Suprapubic skin (tissue), 4 donors: ENCODE data around the gene KLK11. TPM values are rescaled to one million over a fixed set of nuclear protein-coding genes. Genes with fewer than 3 reads are reported as not detected.

Experiments used
- DNase-seq, 2 donors: peaks; one replicate each; pipeline ENCODE4 v3.0.0-alpha.2; 2019; ENCODE audit warnings: low spot score in 2 of 2
- H3K27ac ChIP-seq: fragments of 200-600 bp; sonication (generic); one replicate; pipeline ENCODE4 v1.5.1; 2019
- H3K27me3 ChIP-seq: fragments of 200-600 bp; sonication (generic); one replicate; pipeline ENCODE4 v1.5.1; 2019
- H3K36me3 ChIP-seq: fragments of 200-600 bp; sonication (generic); one replicate; pipeline ENCODE4 v1.5.1; 2019
- H3K4me1 ChIP-seq: fragments of 200-600 bp; sonication (generic); one replicate; pipeline ENCODE4 v1.5.1; 2019
- H3K4me3 ChIP-seq: fragments of 200-600 bp; sonication (generic); one replicate; pipeline ENCODE4 v1.5.1; 2019; ENCODE audit warnings: mild to moderate bottlenecking
- H3K9me3 ChIP-seq: fragments of 200-600 bp; sonication (generic); one replicate; pipeline ENCODE4 v1.5.1; 2019
- CTCF ChIP-seq, 2 donors: fragments of 200-600 bp in 1 of 2; fragments of 450-650 bp in 1 of 2; sonication (generic) in 1 of 2; IDR thresholded peaks; one replicate each; pipeline ENCODE4 v1.5.1; 2016 to 2019; ENCODE audit warnings: antibody characterized with exemption in 2 of 2, mild to moderate bottlenecking in 1 of 2, moderate library complexity in 1 of 2
- EP300 ChIP-seq: sonication (generic); formaldehyde crosslinking; IDR thresholded peaks from one replicate; pipeline ENCODE4 v1.6.1; 2017; ENCODE audit warnings: antibody characterized with exemption
- POLR2A ChIP-seq, 2 donors: fragments of 450-650 bp; IDR thresholded peaks; one replicate each; pipeline ENCODE4 v1.6.1; 2017; ENCODE audit warnings: antibody characterized with exemption in 2 of 2, mild to moderate bottlenecking in 2 of 2, moderate library complexity in 2 of 2
- POLR2AphosphoS5 ChIP-seq, 3 donors: sonication (generic); formaldehyde crosslinking; IDR thresholded peaks; one replicate each; pipeline ENCODE4 v1.6.1; 2017; ENCODE audit warnings: antibody characterized with exemption in 3 of 3
- WGBS: methylation state at CpG from one replicate; pipeline ENCODE4 v1.1.5; 2018; 5-methylcytosine and 5-hydroxymethylcytosine counted together
- total RNA-seq, 4 donors: library from RNA; depleted of rRNA; stranded (reverse); fragments of >200 nt; gene quantifications; one replicate each; pipeline ENCODE4 v1.1.0, GENCODE V29; 2016

Gene KLK11
- total RNA-seq, 4 donors from 2014 or later: 173 to 372 (median 269) TPM

- Histone ChIP-seq H3K9me3 (no peaks in the 10 kb centered on the region), H3K4me3 (no peak overlapping the region), H3K36me3 (no peaks in the 10 kb centered on the region), H3K27ac (no peak overlapping the region), H3K27me3 (peaks cover 23% of the 10 kb centered on the region), H3K4me1 (peaks cover 3% of the 10 kb centered on the region)
- TF ChIP-seq POLR2A (IDR thresholded peaks at IDR 0.05) (no peak), POLR2AphosphoS5 (IDR thresholded peaks at IDR 0.05) (no peak), CTCF (IDR thresholded peaks at IDR 0.05) (no peak)
- DNase-seq: peak in 1 of 2 donors; percentile 46
- 82% methylated on average over 13 of the region's 13 CpGs for WGBS
Observed at GRCh38 chr19:51030631-51031030, 4.2 kb upstream of the KLK11 start.

- WGBS: 82% methylated on average over 2 of the region's 2 CpGs
- Histone ChIP-seq H3K4me3 (no peak overlapping the region), H3K27ac (no peak overlapping the region), H3K9me3 (no peaks in the 10 kb centered on the region), H3K27me3 (peaks cover 26% of the 10 kb centered on the region), H3K4me1 (peaks cover 3% of the 10 kb centered on the region), H3K36me3 (no peaks in the 10 kb centered on the region)
- no peak for TF ChIP-seq CTCF (IDR thresholded peaks at IDR 0.05)
- no peak for TF ChIP-seq EP300
- TF ChIP-seq POLR2AphosphoS5 (IDR thresholded peaks at IDR 0.05): no peak
- TF ChIP-seq POLR2A (IDR thresholded peaks at IDR 0.05): no peak
- DNase-seq: peak in 1 of 2 donors; percentile 10
Observed at GRCh38 chr19:51029718-51030117, 3.3 kb upstream of the KLK11 start.

- Histone ChIP-seq H3K4me1 (peaks cover 3% of the 10 kb centered on the region), H3K27me3 (peaks cover 34% of the 10 kb centered on the region), H3K27ac (peak overlapping the region; percentile 82), H3K4me3 (no peak overlapping the region), H3K36me3 (no peaks in the 10 kb centered on the region), H3K9me3 (no peaks in the 10 kb centered on the region)
- WGBS: 47% methylated on average over 5 of the region's 5 CpGs
- TF ChIP-seq CTCF (IDR thresholded peaks at IDR 0.05): no peak
- no peak for TF ChIP-seq EP300
- TF ChIP-seq POLR2AphosphoS5 (IDR thresholded peaks at IDR 0.05): no peak
- no peak for TF ChIP-seq POLR2A (IDR thresholded peaks at IDR 0.05)
- no peak for DNase-seq
Observed at GRCh38 chr19:51027873-51028272, 1.5 kb upstream of the KLK11 start.

- 27% methylated on average over 14 of the region's 14 CpGs for WGBS
- Histone ChIP-seq H3K4me1 (peaks cover 3% of the 10 kb centered on the region), H3K27me3 (peaks cover 40% of the 10 kb centered on the region), H3K9me3 (no peaks in the 10 kb centered on the region), H3K36me3 (no peaks in the 10 kb centered on the region), H3K4me3 (peak overlapping the region; percentile 34), H3K27ac (peak overlapping the region; percentile 82)
- DNase-seq: peak in 1 of 2 donors; percentile 54
- TF ChIP-seq POLR2A (IDR thresholded peaks at IDR 0.05): no peak
- no peak for TF ChIP-seq POLR2AphosphoS5 (IDR thresholded peaks at IDR 0.05)
- no peak for TF ChIP-seq CTCF (IDR thresholded peaks at IDR 0.05)
Observed at GRCh38 chr19:51027126-51027806, 850 bp upstream of the KLK11 start.

GRCh38 chr19:51025809-51026553, 435 bp downstream of the KLK11 start:
- H3K27me3 ChIP-seq: peaks cover 40% of the 10 kb centered on the region
- DNase-seq: peak in 1 of 2 donors; percentile 50
- peak overlapping the region; percentile 34 for H3K4me3 ChIP-seq

More at GRCh38 chr19:51025809-51026553, 435 bp downstream of the KLK11 start:
- Histone ChIP-seq H3K36me3 (no peaks in the 10 kb centered on the region), H3K9me3 (no peaks in the 10 kb centered on the region), H3K27ac (peak overlapping the region; percentile 82), H3K4me1 (peaks cover 8% of the 10 kb centered on the region)
- 39% methylated on average over 16 of the region's 18 CpGs for whole genome bisulfite sequencing
- TF ChIP-seq CTCF (IDR thresholded peaks at IDR 0.05) (no peak), POLR2AphosphoS5 (IDR thresholded peaks at IDR 0.05) (no peak), EP300 (no peak), POLR2A (IDR thresholded peaks at IDR 0.05) (no peak)
